CD4-positive, alpha-beta T cell (primary cell): ENCODE measurements around the gene TBX18. TPM values are rescaled to one million over a fixed set of nuclear protein-coding genes. Genes with fewer than 3 reads are reported as not detected.

Experiments used
- ATAC-seq: fragments of 200-7000 bp; cut with Tn5 transposase; one replicate; pipeline ENCODE4 v1.10.0; 2022; ENCODE audit warnings: mild to moderate bottlenecking; ENCODE audit not compliant: poor library complexity
- CTCF ChIA-PET: fragments of 350-600 bp; sonication (Branson Sonifier 250); formaldehyde crosslinking; loops from one replicate; lab custom pipeline; 2021; ENCODE audit warnings: antibody characterized with exemption, inconsistent platforms; lab: Charles Lee
- POLR2A ChIA-PET: fragments of 350-600 bp; sonication (Branson Sonifier 250); formaldehyde crosslinking; loops from one replicate; lab custom pipeline; 2021; ENCODE audit warnings: antibody characterized with exemption, inconsistent platforms; lab: Charles Lee
- DNase-seq, 14 experiments: peaks; one replicate each; pipeline ENCODE4 v3.0.0-alpha.2; 2013 to 2020; ENCODE audit warnings: mixed read lengths in 2 of 14
- H3K27ac ChIP-seq, 2 donors: one replicate each; pipeline versions ENCODE4 v1.5.1 to v1.7.0; 2013; ENCODE audit warnings: low read length in 2 of 2, low read depth in 1 of 2, mild to moderate bottlenecking in 1 of 2
- H3K27me3 ChIP-seq, 2 experiments: 1 replicate in 1 of 2; 2 replicates in 1 of 2; pipeline versions ENCODE4 v1.6.1 to v1.7.0; 2013; ENCODE audit warnings: low read length in 2 of 2, control low read depth in 1 of 2, mild to moderate bottlenecking in 1 of 2, moderate library complexity in 1 of 2; ENCODE audit not compliant: insufficient read depth in 2 of 2, control insufficient read depth in 1 of 2
- H3K36me3 ChIP-seq: one replicate; pipeline ENCODE4 v1.6.1; 2013; ENCODE audit warnings: low read length, control low read depth; ENCODE audit not compliant: insufficient read depth
- H3K4me1 ChIP-seq: one replicate; pipeline ENCODE4 v1.6.1; 2013; ENCODE audit warnings: low read length, control low read depth; ENCODE audit not compliant: insufficient read depth
- H3K4me3 ChIP-seq: one replicate; pipeline ENCODE4 v1.5.1; 2013; ENCODE audit warnings: mild to moderate bottlenecking, low read length, moderate library complexity
- H3K9me3 ChIP-seq, 2 experiments: 1 replicate in 1 of 2; 2 replicates in 1 of 2; pipeline versions ENCODE4 v1.6.1 to v1.7.0; 2013; ENCODE audit warnings: low read length in 2 of 2, mild to moderate bottlenecking in 2 of 2, control low read depth in 1 of 2, moderate library complexity in 1 of 2; ENCODE audit not compliant: control insufficient read depth in 1 of 2, insufficient read depth in 1 of 2
- H3K27ac Mint-ChIP-seq: one replicate; pipeline ENCODE4 v1.8.0; 2020; ENCODE audit warnings: mixed read lengths
- H3K27me3 Mint-ChIP-seq: one replicate; pipeline ENCODE4 v1.8.0; 2021; ENCODE audit warnings: mixed read lengths
- H3K36me3 Mint-ChIP-seq: one replicate; pipeline ENCODE4 v1.8.0; 2021; ENCODE audit warnings: low read depth, mixed read lengths
- H3K4me1 Mint-ChIP-seq: one replicate; pipeline ENCODE4 v1.8.0; 2021; ENCODE audit warnings: low read depth, mixed read lengths
- H3K4me3 Mint-ChIP-seq: one replicate; pipeline ENCODE4 v1.8.0; 2020; ENCODE audit warnings: mild to moderate bottlenecking, mixed read lengths
- H3K9me3 Mint-ChIP-seq: one replicate; pipeline ENCODE4 v1.8.0; 2020; ENCODE audit warnings: mixed read lengths
- intact Hi-C, 2 experiments: fragments of 100-400 bp; cut with DNase I in 1 of 2; cut with micrococcal nuclease in 1 of 2; formaldehyde crosslinking; loops; one replicate each; pipeline versions ENCODE4 v1.15.1 to v1.9.0; 2023 to 2025; cut with DNase I, micrococcal nuclease
- total RNA-seq, 174 experiments: library from RNA in 2 of 174; stranded (reverse) in 2 of 174; gene quantifications; one replicate each; pipeline ENCODE4 v1.2.3 and lab custom pipeline; 2021 to 2026
- TF ChIP-seq, protein P1 (sequence below): fragments of 200-600 bp; IDR thresholded peaks from one replicate; pipeline ENCODE4 v1.8.0; 2022; ENCODE audit warnings: antibody characterized with exemption, mild to moderate bottlenecking

The TBX18 gene
- total RNA-seq, 2 experiments from 2014 or later, result not detected

GRCh38 chr6:84663866-84664265 lies 100.5 kb downstream of the TBX18 start:
- Histone ChIP-seq H3K36me3 (no peaks in the 10 kb centered on the region), H3K9me3 (no peaks in the 10 kb centered on the region), H3K4me1 (no peaks in the 10 kb centered on the region), H3K4me3 (no peak overlapping the region), H3K27ac (no peak overlapping the region), H3K27me3 (no peaks in the 10 kb centered on the region)
- intact Hi-C loops, result no loop called here
- Mint-ChIP-seq H3K4me1 (no peaks in the 10 kb centered on the region), H3K4me3 (no peak overlapping the region), H3K27ac (no peak overlapping the region), H3K27me3 (no peaks in the 10 kb centered on the region), H3K9me3 (peaks cover 2% of the 10 kb centered on the region), H3K36me3 (no peaks in the 10 kb centered on the region)
- DNase-seq, result no peak
- POLR2A ChIA-PET, result no interaction called here
- CTCF ChIA-PET, result no interaction called here
- TF ChIP-seq, protein P1, sequence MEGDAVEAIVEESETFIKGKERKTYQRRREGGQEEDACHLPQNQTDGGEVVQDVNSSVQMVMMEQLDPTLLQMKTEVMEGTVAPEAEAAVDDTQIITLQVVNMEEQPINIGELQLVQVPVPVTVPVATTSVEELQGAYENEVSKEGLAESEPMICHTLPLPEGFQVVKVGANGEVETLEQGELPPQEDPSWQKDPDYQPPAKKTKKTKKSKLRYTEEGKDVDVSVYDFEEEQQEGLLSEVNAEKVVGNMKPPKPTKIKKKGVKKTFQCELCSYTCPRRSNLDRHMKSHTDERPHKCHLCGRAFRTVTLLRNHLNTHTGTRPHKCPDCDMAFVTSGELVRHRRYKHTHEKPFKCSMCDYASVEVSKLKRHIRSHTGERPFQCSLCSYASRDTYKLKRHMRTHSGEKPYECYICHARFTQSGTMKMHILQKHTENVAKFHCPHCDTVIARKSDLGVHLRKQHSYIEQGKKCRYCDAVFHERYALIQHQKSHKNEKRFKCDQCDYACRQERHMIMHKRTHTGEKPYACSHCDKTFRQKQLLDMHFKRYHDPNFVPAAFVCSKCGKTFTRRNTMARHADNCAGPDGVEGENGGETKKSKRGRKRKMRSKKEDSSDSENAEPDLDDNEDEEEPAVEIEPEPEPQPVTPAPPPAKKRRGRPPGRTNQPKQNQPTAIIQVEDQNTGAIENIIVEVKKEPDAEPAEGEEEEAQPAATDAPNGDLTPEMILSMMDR, result no peak
- ATAC-seq, result no peak

GRCh38 chr6:84657486-84657885 lies 106.9 kb downstream of the TBX18 start:
- TF ChIP-seq, protein P1, result no peak
- Histone ChIP-seq H3K4me1 (no peaks in the 10 kb centered on the region), H3K27ac (no peak overlapping the region), H3K27me3 (no peaks in the 10 kb centered on the region), H3K36me3 (no peaks in the 10 kb centered on the region), H3K4me3 (no peak overlapping the region), H3K9me3 (peaks cover 0 to 3% of the 10 kb centered on the region in 2 experiments)
- no peak overlapping the region for H3K4me3 Mint-ChIP-seq
- no peaks in the 10 kb centered on the region for H3K36me3 Mint-ChIP-seq
- no peaks in the 10 kb centered on the region for H3K4me1 Mint-ChIP-seq
- DNase-seq (no peak), ATAC-seq (no peak)
- no peaks in the 10 kb centered on the region for H3K27me3 Mint-ChIP-seq
- intact Hi-C loops, result no loop called here
- no peak overlapping the region for H3K27ac Mint-ChIP-seq
- ChIA-PET POLR2A (no interaction called here), CTCF (no interaction called here)
- peaks cover 5% of the 10 kb centered on the region for H3K9me3 Mint-ChIP-seq

GRCh38 chr6:84657025-84657424 lies 107.4 kb downstream of the TBX18 start:
- H3K27ac Mint-ChIP-seq, result no peak overlapping the region
- POLR2A ChIA-PET, result no interaction called here
- Histone ChIP-seq H3K4me1 (no peaks in the 10 kb centered on the region), H3K27ac (no peak overlapping the region), H3K9me3 (peaks cover 0 to 3% of the 10 kb centered on the region in 2 experiments), H3K27me3 (no peaks in the 10 kb centered on the region), H3K36me3 (no peaks in the 10 kb centered on the region), H3K4me3 (no peak overlapping the region)
- no peak for DNase-seq
- ATAC-seq, result no peak
- intact Hi-C loops, result no loop called here
- H3K9me3 Mint-ChIP-seq, result peaks cover 5% of the 10 kb centered on the region
- H3K4me1 Mint-ChIP-seq, result no peaks in the 10 kb centered on the region
- H3K27me3 Mint-ChIP-seq, result no peaks in the 10 kb centered on the region
- TF ChIP-seq, protein P1, result no peak
- H3K36me3 Mint-ChIP-seq, result no peaks in the 10 kb centered on the region
- CTCF ChIA-PET, result no interaction called here
- no peak overlapping the region for H3K4me3 Mint-ChIP-seq
